ENCODE results near the gene TMOD1. TPM values are rescaled to one million over a fixed set of nuclear protein-coding genes. Genes with fewer than 3 reads are reported as not detected.

The TMOD1 gene
- total and polyA plus RNA-seq, 2 of the 8 experiments (the other 6 are each of a cell fraction or from before 2014, with no cell fraction given) = 0.17 to 0.88 TPM

DNA sequence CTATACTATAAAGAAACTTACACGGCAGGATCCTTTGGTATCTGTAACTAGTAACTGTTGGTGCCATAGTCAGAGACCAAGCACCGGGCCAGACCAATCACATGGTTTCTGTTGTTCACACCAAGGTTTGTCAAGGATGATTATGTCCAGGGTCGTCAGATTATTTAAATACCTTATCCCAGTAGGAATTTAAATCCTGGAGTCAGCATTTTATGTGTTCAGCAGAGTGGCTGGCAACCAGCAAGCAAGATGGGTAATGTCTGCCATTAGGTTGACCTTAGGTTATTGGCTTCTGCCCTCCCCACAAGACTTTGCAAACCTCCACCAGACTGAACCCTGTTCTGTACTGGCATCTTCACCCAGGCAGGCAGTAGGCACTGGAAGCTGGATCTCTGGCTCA is 39.3 kb upstream of the TMOD1 start:
- Histone ChIP-seq H3K56ac (replicated peaks; ENCODE audit: insufficient read length, low read depth, low read length) (no peak overlapping the region), H3K4me3 (ENCODE audit: extremely low read depth in 1 of 4, insufficient read depth in 2 of 4, low read depth in 3 of 4, low read length in 4 of 4) (no peak overlapping the region), H4K20me1 (replicated peaks in 1 of 2; ENCODE audit: control insufficient read depth in 1 of 2, insufficient read depth in 2 of 2, low read length in 2 of 2) (no peaks in the 10 kb centered on the region), H3K4me2 (ENCODE audit: insufficient read depth in 1 of 2, low read depth in 2 of 2, low read length in 2 of 2) (no peak overlapping the region), H2BK5ac (ENCODE audit: low read depth, low read length) (no peak overlapping the region), H3K27ac (ENCODE audit: low read depth, low read length) (no peak overlapping the region), H2AK5ac (ENCODE audit: low read depth, low read length) (no peak overlapping the region), H2BK15ac (ENCODE audit: low read length) (no peak overlapping the region), H3K79me2 (ENCODE audit: control insufficient read depth in 1 of 2, insufficient read depth in 2 of 2, low read length in 2 of 2) (no peaks in the 10 kb centered on the region), H2BK20ac (ENCODE audit: low read length) (no peak overlapping the region), H4K91ac (replicated peaks; ENCODE audit: insufficient read length, low read length) (no peak overlapping the region), H3K9ac (replicated peaks in 1 of 4; ENCODE audit: extremely low read depth in 1 of 4, low read depth in 3 of 4, low read length in 3 of 4) (no peak overlapping the region), H2BK12ac (ENCODE audit: low read depth, low read length) (no peak overlapping the region), H4K5ac (ENCODE audit: insufficient read length, low read depth, low read length) (no peak overlapping the region), H3K14ac (ENCODE audit: insufficient read length) (no peak overlapping the region), H3K27me3 (replicated peaks in 1 of 4; ENCODE audit: control insufficient read depth in 3 of 4, extremely low read depth in 1 of 4, insufficient read depth in 3 of 4, low read length in 3 of 4) (peaks cover 0 to 1% (median 0%) of the 10 kb centered on the region in 4 experiments; a peak in 1 of 7 replicates), H4K8ac (ENCODE audit: extremely low read depth, insufficient read depth, low read length) (no peak overlapping the region), H3K79me1 (ENCODE audit: low read depth, low read length) (no peaks in the 10 kb centered on the region), H3K36me3 (ENCODE audit: control insufficient read depth in 2 of 4, insufficient read depth in 4 of 4, low read length in 3 of 4) (no peaks in the 10 kb centered on the region), H3K23me2 (ENCODE audit: low read depth, low read length) (no peaks in the 10 kb centered on the region), H2BK120ac (replicated peaks; ENCODE audit: low read depth, low read length) (no peak overlapping the region), H3K18ac (ENCODE audit: extremely low read depth, low read length) (no peak overlapping the region), H3K4me1 (replicated peaks in 1 of 4; ENCODE audit: control insufficient read depth in 3 of 4, insufficient read depth in 4 of 4, low read length in 3 of 4) (peaks cover 0 to 4% (median 3%) of the 10 kb centered on the region in 4 experiments; a peak in 4 of 7 replicates), H3K23ac (ENCODE audit: insufficient read length) (no peak overlapping the region), H3K4ac (replicated peaks; ENCODE audit: insufficient read length, low read depth, low read length) (no peak overlapping the region), H3K9me3 (ENCODE audit: insufficient read depth in 2 of 2, low read depth in 1 of 2, low read length in 1 of 2) (no peaks in the 10 kb centered on the region), H2AFZ (ENCODE audit: low read length) (no peak overlapping the region)
- CTCF ChIA-PET (ENCODE audit: partially characterized antibody) = interaction anchor here (1.0 to 2.8 kb wide), 6 partner anchors 8 to 153 kb away, joined by 3 to 17 read pairs (median 7); no protein-coding TSS in a partner anchor
- TF ChIP-seq YY1 (IDR thresholded peaks at IDR 0.05; ENCODE audit: low read depth, low read length) (no peak), BACH1 (IDR thresholded peaks at IDR 0.05; ENCODE audit: low read length) (no peak), ASH2L (IDR thresholded peaks at IDR 0.05; ENCODE audit: low read length) (no peak), POLR2A (IDR thresholded peaks at IDR 0.05; ENCODE audit: control extremely low read depth in 1 of 2, low read depth in 2 of 2, low read length in 2 of 2) (no peak), RXRA (IDR thresholded peaks at IDR 0.05; ENCODE audit: insufficient read depth, low read depth, low read length) (no peak), NANOG (IDR thresholded peaks at IDR 0.05; ENCODE audit: insufficient read depth, low read depth, low read length, poor library complexity, severe bottlenecking) (no peak), HDAC6 (IDR thresholded peaks at IDR 0.05; ENCODE audit: low read depth, low read length) (no peak)
- POLR2A ChIA-PET (ENCODE audit: partially characterized antibody) = interaction anchor here (1.0 kb wide), 1 partner anchor 147 kb away, joined by 3 read pairs; no protein-coding TSS in a partner anchor
- no peak for DNase-seq (ENCODE audit: low read depth in 1 of 2, low spot score in 2 of 2)
- 82% methylated on average over 3 of the region's 3 CpGs; no CpG with 5 or more reads in 1 of the 2 experiments for WGBS, 2 experiments (ENCODE audit: extremely low coverage in 1 of 2, insufficient coverage in 1 of 2, insufficient read length in 1 of 2, insufficient replicate concordance in 2 of 2, low coverage in 1 of 2, low lambda C conversion rate in 2 of 2, missing lambda C conversion rate in 1 of 2)
- no peak for FAIRE-seq

All from H1 (cell line).